ENCODE data around the gene ARHGAP45.

DNA sequence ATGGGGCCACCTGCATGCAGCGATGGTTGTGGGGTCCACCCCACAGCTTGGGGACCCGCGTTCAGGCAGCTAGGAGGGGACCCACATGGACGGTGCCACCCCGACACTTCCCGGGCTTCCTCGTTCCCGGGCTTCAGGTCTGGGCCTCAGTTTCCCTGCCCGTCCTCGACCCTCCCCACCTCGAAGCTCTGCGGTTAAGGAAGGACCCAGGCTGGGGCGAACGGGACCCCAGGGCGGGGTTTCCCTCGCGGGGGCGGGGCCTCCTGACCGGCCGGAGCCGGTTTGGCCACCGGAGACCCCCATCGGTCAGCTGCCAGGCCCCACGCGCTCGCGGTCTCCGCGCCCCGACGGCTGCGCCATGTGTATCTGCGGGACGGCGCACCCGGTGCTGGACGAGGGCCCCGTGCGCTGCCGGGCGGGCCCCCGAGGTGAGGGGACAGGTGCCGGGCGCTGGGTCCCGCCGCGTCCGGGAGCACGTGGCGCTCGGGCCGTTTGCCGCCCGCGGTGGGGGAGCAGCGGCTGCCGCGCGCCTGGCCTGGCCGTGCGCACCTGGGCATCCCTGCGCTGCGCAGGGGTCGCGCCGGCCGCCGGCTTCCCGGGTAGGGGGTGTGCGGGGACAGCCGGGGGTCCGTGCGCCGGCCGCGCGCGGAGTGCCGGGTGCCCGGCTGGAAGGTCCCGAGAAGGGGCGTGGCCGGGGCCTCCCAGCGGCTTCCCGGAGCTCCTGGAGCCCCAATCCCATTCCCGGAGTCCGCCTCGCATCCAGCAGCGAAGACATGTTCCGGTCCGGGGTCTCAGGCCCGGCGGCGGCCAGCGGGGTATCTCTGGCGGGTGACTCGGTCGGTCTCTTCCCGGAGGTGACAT lies 4.2 kb downstream of the ARHGAP45 start:
- TF ChIP-seq, protein P1, sequence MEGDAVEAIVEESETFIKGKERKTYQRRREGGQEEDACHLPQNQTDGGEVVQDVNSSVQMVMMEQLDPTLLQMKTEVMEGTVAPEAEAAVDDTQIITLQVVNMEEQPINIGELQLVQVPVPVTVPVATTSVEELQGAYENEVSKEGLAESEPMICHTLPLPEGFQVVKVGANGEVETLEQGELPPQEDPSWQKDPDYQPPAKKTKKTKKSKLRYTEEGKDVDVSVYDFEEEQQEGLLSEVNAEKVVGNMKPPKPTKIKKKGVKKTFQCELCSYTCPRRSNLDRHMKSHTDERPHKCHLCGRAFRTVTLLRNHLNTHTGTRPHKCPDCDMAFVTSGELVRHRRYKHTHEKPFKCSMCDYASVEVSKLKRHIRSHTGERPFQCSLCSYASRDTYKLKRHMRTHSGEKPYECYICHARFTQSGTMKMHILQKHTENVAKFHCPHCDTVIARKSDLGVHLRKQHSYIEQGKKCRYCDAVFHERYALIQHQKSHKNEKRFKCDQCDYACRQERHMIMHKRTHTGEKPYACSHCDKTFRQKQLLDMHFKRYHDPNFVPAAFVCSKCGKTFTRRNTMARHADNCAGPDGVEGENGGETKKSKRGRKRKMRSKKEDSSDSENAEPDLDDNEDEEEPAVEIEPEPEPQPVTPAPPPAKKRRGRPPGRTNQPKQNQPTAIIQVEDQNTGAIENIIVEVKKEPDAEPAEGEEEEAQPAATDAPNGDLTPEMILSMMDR (IDR thresholded peaks at IDR 0.05; ENCODE audit: low read depth, low read length, poor library complexity, severe bottlenecking), result no peak
- TF ChIP-seq EZH2phosphoT487 (IDR thresholded peaks at IDR 0.05; ENCODE audit: borderline replicate concordance, low read length), result no peak

Data from DOHH2 (cell line).